Natural killer cell (primary cell): ENCODE measurements around the gene GCNT2. TPM values are rescaled to one million over a fixed set of nuclear protein-coding genes. Genes with fewer than 3 reads are reported as not detected.
"Not testable (repeated sequence)": the region's sequence is repeated elsewhere in the genome, so short reads cannot be mapped to it uniquely, and the experiment has no call there.

Source experiments
- ATAC-seq, 3 donors: fragments of 150-1000 bp in 2 of 3; fragments of 200-7000 bp in 1 of 3; cut with Tn5 transposase; 1 replicate in 1 of 3; 2 replicates in 2 of 3; pipeline ENCODE4 v1.10.0; 2021; ENCODE audit warnings: mild to moderate bottlenecking in 2 of 3, moderate library complexity in 2 of 3
- DNase-seq, 2 donors: peaks; one replicate each; pipeline versions ENCODE4 v3.0.0 to v3.0.0-alpha.2; 2013 to 2021; ENCODE audit warnings: mixed read lengths in 1 of 2
- H3K27ac ChIP-seq: one replicate; pipeline ENCODE4 v1.5.1; 2013; ENCODE audit warnings: mild to moderate bottlenecking, low read length
- H3K27me3 ChIP-seq: one replicate; pipeline ENCODE4 v1.6.1; 2013; ENCODE audit warnings: low read length; ENCODE audit not compliant: control insufficient read depth, insufficient read depth
- H3K36me3 ChIP-seq: one replicate; pipeline ENCODE4 v1.6.1; 2013; ENCODE audit warnings: low read length; ENCODE audit not compliant: control insufficient read depth, insufficient read depth
- H3K4me1 ChIP-seq: one replicate; pipeline ENCODE4 v1.6.1; 2013; ENCODE audit warnings: low read length; ENCODE audit not compliant: control insufficient read depth, insufficient read depth
- H3K4me3 ChIP-seq: one replicate; pipeline ENCODE4 v1.5.1; 2013; ENCODE audit warnings: low read length
- H3K9me3 ChIP-seq: one replicate; pipeline ENCODE4 v1.6.1; 2013; ENCODE audit warnings: low read length; ENCODE audit not compliant: control insufficient read depth, insufficient read depth
- H3K27ac Mint-ChIP-seq, 2 donors: one replicate each; pipeline ENCODE4 v1.8.0; 2022; ENCODE audit warnings: mild to moderate bottlenecking in 2 of 2, mixed read lengths in 2 of 2, moderate library complexity in 1 of 2
- H3K27me3 Mint-ChIP-seq, 2 donors: one replicate each; pipeline ENCODE4 v1.8.0; 2022; ENCODE audit warnings: low read depth in 2 of 2, mixed read lengths in 2 of 2
- H3K36me3 Mint-ChIP-seq: one replicate; pipeline ENCODE4 v1.8.0; 2022; ENCODE audit warnings: mixed read lengths
- H3K4me1 Mint-ChIP-seq, 2 donors: one replicate each; pipeline ENCODE4 v1.8.0; 2022; ENCODE audit warnings: mixed read lengths in 2 of 2
- H3K4me3 Mint-ChIP-seq: one replicate; pipeline ENCODE4 v1.8.0; 2022; ENCODE audit warnings: mild to moderate bottlenecking, moderate library complexity, mixed read lengths
- H3K9me3 Mint-ChIP-seq, 2 donors: one replicate each; pipeline ENCODE4 v1.8.0; 2022; ENCODE audit warnings: mixed read lengths in 2 of 2
- CTCF ChIP-seq: fragments of 200-600 bp; IDR thresholded peaks from one replicate; pipeline ENCODE4 v1.8.0; 2022; ENCODE audit warnings: antibody characterized with exemption
- WGBS: methylation state at CpG from one replicate; pipeline ENCODE4 v1.1.7; 2013; ENCODE audit warnings: missing lambda C conversion rate; ENCODE audit not compliant: insufficient coverage; 5-methylcytosine and 5-hydroxymethylcytosine counted together
- intact Hi-C: fragments of 100-400 bp; cut with micrococcal nuclease; formaldehyde crosslinking; loops from one replicate; pipeline ENCODE4 v1.14.2; 2022
- total RNA-seq, 4 donors: library from RNA; stranded (reverse); fragments of 120-200 nt in 1 of 4; gene quantifications; one replicate each; pipeline versions ENCODE4 v1.2.3 to v1.2.4, GENCODE V29; 2013 to 2022

Gene GCNT2
- total RNA-seq, 3 donors from 2014 or later (not counting 1 experiment from before 2014, with no cell fraction given), result 0.79 to 4.7 (median 0.80) TPM

DNA sequence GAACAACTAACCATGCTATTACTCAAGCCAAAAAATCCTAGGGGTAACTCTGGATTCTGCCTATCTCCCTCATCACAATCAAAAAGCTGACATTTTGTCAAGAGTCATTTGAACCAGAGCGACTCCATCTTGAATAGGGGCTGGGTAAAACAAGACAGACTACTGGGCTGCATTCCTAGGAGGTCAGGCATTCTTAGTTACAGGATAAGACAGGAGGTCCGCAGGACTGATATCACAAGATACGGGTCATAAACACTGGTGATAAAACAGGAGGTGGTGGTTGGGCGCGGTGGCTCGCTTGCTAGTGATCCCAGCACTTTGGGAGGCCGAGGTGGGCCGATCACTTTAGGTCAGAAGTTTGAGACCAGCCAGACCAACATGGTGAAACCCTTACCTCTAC lies 141.1 kb downstream of the GCNT2 start:
- Histone ChIP-seq H3K4me3 (no peak overlapping the region), H3K27ac (no peak overlapping the region), H3K9me3 (no peaks in the 10 kb centered on the region), H3K27me3 (no peaks in the 10 kb centered on the region), H3K4me1 (no peaks in the 10 kb centered on the region), H3K36me3 (no peaks in the 10 kb centered on the region)
- DNase-seq, result no peak
- H3K4me3 Mint-ChIP-seq, result no peak overlapping the region
- H3K36me3 Mint-ChIP-seq, result peaks cover 6% of the 10 kb centered on the region
- H3K4me1 Mint-ChIP-seq, result no peaks in the 10 kb centered on the region
- intact Hi-C loops, result no loop called here
- H3K27me3 Mint-ChIP-seq, result peaks cover 11 to 26% of the 10 kb centered on the region in 2 donors
- WGBS, result 97% methylated on average over 8 of the region's 8 CpGs
- no peak overlapping the region for H3K27ac Mint-ChIP-seq
- ATAC-seq, result no peak
- no peaks in the 10 kb centered on the region for H3K9me3 Mint-ChIP-seq
- TF ChIP-seq CTCF, result no peak

DNA sequence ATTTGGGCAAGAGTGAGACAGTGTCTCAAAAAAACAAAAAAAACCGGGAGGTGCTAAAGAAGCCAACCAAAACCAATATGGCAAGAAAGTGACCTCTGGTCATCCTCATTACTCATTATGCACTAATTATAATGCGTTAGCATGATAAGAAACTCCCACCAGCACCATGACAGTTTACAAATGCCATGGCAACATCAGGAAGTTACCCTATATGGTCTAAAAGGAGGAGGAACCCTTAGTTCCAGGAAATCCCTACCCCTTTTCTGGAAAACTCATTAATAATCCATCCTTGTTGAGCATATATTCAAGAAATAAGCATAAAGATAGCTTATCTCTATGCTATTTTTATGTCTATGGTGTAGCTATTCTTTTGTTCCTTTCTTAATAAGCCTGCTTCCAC lies 141.6 kb downstream of the GCNT2 start:
- TF ChIP-seq CTCF, result no peak
- H3K4me1 Mint-ChIP-seq, result no peaks in the 10 kb centered on the region
- H3K27me3 Mint-ChIP-seq, result peaks cover 11 to 31% of the 10 kb centered on the region in 2 donors

GRCh38 chr6:10665595-10665994 lies 144.4 kb downstream of the GCNT2 start:
- H3K9me3 Mint-ChIP-seq, H3K9me3 ChIP-seq, H3K27ac Mint-ChIP-seq, DNase-seq, H3K27ac ChIP-seq, H3K4me1 Mint-ChIP-seq, H3K4me3 ChIP-seq, H3K27me3 ChIP-seq, ATAC-seq, H3K4me1 ChIP-seq, H3K4me3 Mint-ChIP-seq, H3K36me3 ChIP-seq, intact Hi-C loops: not testable (repeated sequence)
- peaks cover 11% of the 10 kb centered on the region for H3K36me3 Mint-ChIP-seq
- WGBS, result 20% methylated on average over 1 of the region's 1 CpG
- peaks cover 13 to 33% of the 10 kb centered on the region in 2 donors for H3K27me3 Mint-ChIP-seq

More for the DNA sequence above, 141.6 kb downstream of the GCNT2 start:
- Histone ChIP-seq H3K4me1 (no peaks in the 10 kb centered on the region), H3K27ac (no peak overlapping the region), H3K4me3 (no peak overlapping the region), H3K27me3 (no peaks in the 10 kb centered on the region), H3K9me3 (no peaks in the 10 kb centered on the region), H3K36me3 (no peaks in the 10 kb centered on the region)
- H3K27ac Mint-ChIP-seq, result no peak overlapping the region
- ATAC-seq (no peak), DNase-seq (no peak)
- H3K4me3 Mint-ChIP-seq, result no peak overlapping the region
- peaks cover 10% of the 10 kb centered on the region for H3K36me3 Mint-ChIP-seq
- intact Hi-C loops, result no loop called here
- WGBS, result 96% methylated on average over 2 of the region's 2 CpGs
- no peaks in the 10 kb centered on the region for H3K9me3 Mint-ChIP-seq

GRCh38 chr6:10668126-10668917 lies 147.2 kb downstream of the GCNT2 start:
- Histone ChIP-seq H3K27me3 (peaks cover 8% of the 10 kb centered on the region), H3K36me3 (no peaks in the 10 kb centered on the region), H3K9me3 (no peaks in the 10 kb centered on the region), H3K4me1 (no peaks in the 10 kb centered on the region), H3K4me3 (no peak overlapping the region), H3K27ac (no peak overlapping the region)
- Mint-ChIP-seq H3K27ac (no peak overlapping the region), H3K36me3 (peaks cover 11% of the 10 kb centered on the region), H3K4me3 (no peak overlapping the region), H3K27me3 (peaks cover 13 to 33% of the 10 kb centered on the region in 2 donors), H3K4me1 (no peaks in the 10 kb centered on the region), H3K9me3 (no peaks in the 10 kb centered on the region)
- intact Hi-C loops, result no loop called here
- WGBS, result 84% methylated on average over 6 of the region's 6 CpGs
- no peak for ATAC-seq
- DNase-seq, result no peak
- TF ChIP-seq CTCF, result no peak
